GM19438 (cell line): ENCODE measurements around the gene CDCA7.
"Not testable (repeated sequence)": the region's sequence is repeated elsewhere in the genome, so short reads cannot be mapped to it uniquely, and the experiment has no call there.

ENCODE experiments used
- ATAC-seq: cut with Tn5 transposase; IDR thresholded peaks from one replicate; pipeline ENCODE4 v1.9.1; 2021; ENCODE audit warnings: low read depth; ENCODE audit not compliant: unreplicated experiment

The CDCA7 gene

DNA sequence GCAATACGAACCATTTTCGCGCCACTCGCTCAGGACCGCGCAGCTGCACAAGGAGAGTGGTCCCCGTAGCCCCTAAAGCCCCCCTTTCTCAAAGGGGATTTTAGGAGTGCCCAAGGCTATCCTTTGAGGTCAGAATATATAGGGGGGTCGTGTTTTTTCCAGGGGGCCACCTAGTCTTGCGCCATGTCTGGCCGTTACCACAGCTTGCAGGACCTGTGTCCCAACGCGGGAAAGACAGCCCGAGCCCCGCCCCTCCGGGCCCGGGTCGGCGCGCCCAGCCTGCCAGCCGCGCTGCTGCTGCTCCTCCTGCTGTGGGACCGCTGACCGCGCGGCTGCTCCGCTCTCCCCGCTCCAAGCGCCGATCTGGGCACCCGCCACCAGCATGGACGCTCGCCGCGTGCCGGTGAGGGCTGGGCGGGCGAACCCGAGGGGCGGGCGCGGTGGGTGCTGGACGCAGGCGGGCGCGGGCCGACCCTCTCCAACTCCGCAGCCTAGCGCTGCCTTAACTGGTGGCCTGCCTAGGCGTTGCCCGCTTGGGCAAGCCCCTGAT is at the start of gene CDCA7:
Gene CDCA7, plus strand, starts transcription at position 291 of the 550 bp plus-strand sequence. Its CDS starts 92 bp downstream, at position 383.
- ATAC-seq, result peak; percentile 27

GRCh38 chr2:173305303-173305702 is 49.4 kb upstream of the CDCA7 start:
- ATAC-seq, result no peak

- ATAC-seq, result no peak
These were observed 47.4 kb upstream of the CDCA7 start for GRCh38 chr2:173307293-173307692.

GRCh38 chr2:173309370-173309769 is 45.3 kb upstream of the CDCA7 start:
- ATAC-seq, result not testable (repeated sequence)

- no peak for ATAC-seq
These were observed 42.6 kb upstream of the CDCA7 start for GRCh38 chr2:173311844-173312606.

- no peak for ATAC-seq
These were observed 31.3 kb upstream of the CDCA7 start for GRCh38 chr2:173323371-173323770.

GRCh38 chr2:173326806-173327205 is 27.9 kb upstream of the CDCA7 start:
- no peak for ATAC-seq

DNA sequence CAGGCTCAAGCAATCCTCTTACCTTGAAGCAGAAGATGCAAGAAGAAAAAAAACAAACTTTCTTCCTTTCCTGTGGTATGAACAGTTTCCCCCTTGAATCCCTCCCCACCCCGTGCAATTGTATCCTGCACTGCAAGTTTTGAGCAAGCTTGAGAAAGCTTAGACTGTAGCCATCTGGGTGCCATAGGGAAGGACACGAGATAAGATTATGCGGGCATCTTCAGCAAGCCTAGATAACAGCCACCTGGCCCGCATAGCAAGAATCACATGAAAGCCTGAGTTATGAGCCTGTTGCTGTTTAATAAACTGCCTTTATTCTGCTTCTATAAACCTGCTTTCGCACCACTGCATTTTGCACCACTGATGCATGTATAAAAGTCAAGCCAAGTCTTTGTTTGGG is 27.3 kb upstream of the CDCA7 start:
- no peak for ATAC-seq

DNA sequence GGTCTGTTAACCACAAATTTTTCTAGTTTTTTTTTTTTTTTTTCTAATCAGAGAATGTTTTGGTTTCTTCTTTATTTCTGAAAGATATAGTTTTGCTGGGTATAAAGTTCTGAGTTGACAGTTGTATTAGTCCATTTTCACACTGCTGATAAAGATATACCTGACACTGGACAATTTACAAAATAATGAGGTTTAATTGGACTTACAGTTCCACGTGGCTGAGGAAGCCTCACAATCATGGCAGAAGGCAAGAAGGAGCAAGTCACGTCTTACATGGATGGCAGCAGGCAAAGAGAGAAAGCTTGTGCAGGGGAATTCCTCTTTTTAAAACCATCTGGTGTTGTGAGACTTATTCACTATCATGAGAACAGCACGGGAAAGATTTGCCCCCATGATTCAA is 21.7 kb upstream of the CDCA7 start:
- not testable (repeated sequence) for ATAC-seq

DNA sequence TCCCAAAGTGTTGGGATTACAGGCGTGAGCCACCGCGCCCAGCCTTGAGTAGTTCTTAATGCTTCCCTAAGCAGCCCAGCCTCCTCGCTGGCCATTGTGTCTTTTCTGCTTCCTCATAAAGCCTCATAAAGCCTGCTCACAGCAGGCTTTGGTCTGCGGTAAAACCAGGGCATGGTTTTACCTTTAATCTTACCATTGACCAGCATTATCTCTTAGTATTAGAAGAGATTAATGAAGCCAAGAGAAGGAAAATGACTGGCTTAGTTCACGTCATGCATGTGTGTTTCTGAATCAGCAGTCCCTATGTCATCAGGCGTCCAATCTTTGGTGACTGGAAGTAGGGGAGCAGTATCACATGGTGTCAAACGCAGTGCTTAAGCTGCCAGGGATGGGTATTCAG is 14.9 kb upstream of the CDCA7 start:
- no peak for ATAC-seq

DNA sequence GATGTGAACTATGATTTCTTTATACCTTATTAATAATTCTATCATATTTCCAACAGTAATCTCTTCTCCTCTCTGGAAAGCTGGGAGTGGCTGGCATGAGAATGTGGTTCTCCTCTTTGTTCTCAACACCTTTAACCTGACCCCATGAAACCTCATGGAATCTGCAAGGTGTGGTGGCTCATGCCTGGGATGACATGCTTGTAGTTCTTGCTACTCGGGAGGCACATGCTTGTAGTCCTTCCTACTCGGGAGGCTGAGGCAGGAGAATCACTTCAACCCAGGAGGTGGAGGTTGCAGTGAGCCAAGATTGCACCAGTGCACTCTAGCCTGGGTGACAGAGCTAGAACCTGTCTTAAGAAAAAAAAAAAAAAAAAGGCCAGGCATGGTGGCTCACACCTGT is 10.8 kb upstream of the CDCA7 start:
- no peak for ATAC-seq

GRCh38 chr2:173346035-173346434 is 8.6 kb upstream of the CDCA7 start:
- ATAC-seq, result no peak

GRCh38 chr2:173347305-173348168 is 7.1 kb upstream of the CDCA7 start:
- ATAC-seq, result peak; percentile 62

DNA sequence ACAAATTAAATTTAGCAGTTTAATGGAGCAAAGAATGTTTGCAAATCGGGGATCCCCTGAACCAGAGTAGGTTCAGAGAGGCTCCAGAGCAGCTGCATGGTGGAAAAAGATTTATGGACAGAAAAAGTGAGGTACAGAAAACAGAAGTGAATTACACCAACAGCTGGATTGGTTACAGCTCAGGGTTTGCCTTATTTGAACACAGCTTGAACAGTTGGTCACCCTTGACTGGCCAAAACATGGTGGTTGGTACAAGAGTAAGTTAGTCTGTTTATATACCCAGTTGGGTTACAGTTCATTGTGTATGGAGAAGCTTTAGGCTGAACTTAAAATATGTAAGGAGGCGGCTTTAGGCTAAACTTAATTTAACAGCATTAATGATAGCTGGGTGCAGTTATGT is 5.4 kb upstream of the CDCA7 start:
- ATAC-seq, result no peak

GRCh38 chr2:173350383-173350782 is 4.3 kb upstream of the CDCA7 start:
- ATAC-seq, result no peak

GRCh38 chr2:173351879-173352278 is 2.8 kb upstream of the CDCA7 start:
- ATAC-seq, result no peak

GRCh38 chr2:173353556-173353955 is 1.1 kb upstream of the CDCA7 start:
- ATAC-seq, result no peak

- peak; percentile 53 for ATAC-seq
These were observed 545 bp upstream of the CDCA7 start for GRCh38 chr2:173354073-173354581.

GRCh38 chr2:173355132-173355865 is 627 bp downstream of the CDCA7 start:
- ATAC-seq, result peak; percentile 23

DNA sequence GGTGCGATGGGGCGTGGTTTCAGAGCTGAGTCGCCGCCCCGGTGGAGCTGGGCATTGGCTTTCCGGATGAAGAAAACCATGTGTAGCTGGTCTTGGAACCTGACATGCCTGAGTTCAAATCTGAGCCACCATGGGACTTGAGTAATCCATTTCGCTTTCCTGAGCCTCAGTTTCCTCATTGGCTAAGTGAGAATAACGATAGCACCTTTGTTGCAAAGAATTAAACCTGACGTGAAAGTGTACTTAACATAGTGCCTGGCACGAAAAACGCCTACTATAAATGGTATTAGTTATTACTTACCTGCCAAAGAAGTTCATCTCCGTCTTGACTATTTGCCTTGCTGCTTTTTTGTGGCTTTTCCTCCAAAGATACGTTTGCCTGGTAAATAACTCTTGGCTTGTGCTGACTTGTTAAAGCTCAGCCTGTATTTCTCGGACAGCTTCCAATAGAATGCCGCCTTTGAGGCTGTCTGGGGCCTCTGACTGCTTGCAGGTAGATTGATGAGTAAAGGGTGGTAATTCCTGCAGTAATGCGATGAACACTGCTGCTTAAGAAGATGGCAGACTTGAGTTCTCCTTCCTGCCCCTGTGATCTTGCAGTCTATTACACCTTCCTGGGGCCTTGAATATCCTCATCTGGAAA is 1.3 kb downstream of the CDCA7 start:
- ATAC-seq, result no peak
